GM21515 (cell line): ENCODE measurements around the gene GSG1L.

Experiments used
- ATAC-seq: cut with Tn5 transposase; IDR thresholded peaks from one replicate; pipeline ENCODE4 v1.9.1; 2021; ENCODE audit not compliant: unreplicated experiment

GSG1L gene

GRCh38 chr16:28092721-28093384, 29.3 kb upstream of the GSG1L start:
- no peak for ATAC-seq

DNA sequence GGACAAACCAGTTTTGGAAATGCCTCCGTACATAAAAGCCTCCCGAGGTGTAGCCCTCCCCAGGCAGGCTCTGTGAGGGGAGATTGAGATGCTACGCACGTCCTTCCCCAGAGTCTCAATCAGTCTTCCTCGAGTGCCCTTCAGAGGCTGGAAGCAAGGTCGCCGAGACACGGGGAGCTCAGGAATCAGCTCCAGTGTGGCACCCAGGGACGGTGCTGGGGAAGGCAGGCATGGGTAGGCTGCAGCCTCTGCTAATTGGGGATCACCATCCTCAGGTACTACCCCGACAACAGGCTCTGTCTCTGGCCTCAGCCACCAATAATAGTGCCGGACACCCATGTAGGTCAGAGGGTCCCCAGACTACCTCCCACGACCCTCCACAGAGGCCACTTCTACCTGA, 28.1 kb upstream of the GSG1L start:
- ATAC-seq = no peak

DNA sequence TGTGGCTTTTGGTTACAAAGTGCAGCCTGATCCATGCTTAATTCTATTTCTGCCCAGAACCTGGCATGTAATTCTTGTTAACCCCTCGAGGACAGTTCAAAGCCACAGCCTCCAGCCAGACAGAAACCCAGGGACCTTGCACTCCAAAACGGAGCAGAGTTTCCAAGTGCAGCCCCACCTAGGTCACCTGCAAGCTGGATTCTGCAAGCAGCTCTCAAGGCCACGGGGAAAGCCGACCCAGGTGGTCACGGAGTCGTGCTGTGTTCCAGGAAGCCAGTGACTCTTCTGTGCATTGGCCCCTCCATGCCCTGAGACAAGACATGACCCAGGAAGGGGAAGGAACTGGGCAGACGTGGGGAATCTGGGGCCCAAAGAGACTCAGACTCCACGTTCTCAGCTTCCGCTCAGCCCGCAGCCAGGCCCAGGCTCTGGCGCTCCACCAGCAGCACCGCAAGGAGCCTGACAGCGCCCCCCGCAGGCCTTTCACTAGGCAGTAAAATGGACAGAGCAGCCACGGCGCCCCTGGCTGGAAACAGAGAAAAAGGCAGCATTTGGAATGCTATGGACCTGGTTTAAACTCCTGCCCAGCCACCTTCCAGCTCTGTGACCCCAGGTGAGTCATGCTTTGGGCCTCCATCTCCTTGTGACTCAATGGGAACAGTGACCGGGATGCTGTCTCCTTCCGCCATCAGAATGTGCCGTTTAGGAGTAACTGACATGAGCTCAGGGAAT, 27.3 kb upstream of the GSG1L start:
- ATAC-seq = no peak

- ATAC-seq = no peak
These were observed 26.5 kb upstream of the GSG1L start for GRCh38 chr16:28089992-28090365.

DNA sequence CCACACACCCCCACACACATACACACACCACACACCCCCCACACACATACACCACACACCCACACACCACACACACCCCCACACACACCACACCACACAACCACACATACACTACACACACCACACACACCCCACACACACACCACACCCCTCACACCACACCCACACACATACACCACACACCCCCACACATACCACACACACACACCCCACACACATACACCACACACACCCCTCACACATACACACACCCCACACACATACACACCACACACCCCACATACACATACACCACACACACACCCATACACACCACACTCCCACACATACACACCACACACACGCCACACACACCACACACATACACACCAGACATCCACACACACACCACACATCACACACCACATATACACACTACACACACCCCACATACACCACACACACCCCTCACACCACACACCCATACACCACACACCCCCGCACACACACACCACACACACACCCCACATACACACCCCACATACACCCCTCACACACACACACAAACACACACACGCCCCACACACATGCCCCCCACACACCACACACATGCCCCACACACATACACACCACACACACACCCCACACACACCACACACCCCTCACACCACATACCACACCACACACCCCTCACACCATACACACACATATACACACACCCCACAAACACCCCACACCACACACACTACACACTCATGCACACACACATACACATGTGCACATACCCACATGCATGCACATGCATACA, 25.9 kb upstream of the GSG1L start:
- ATAC-seq = no peak

- no peak for ATAC-seq
These were observed 24.3 kb upstream of the GSG1L start for GRCh38 chr16:28087675-28088300.

DNA sequence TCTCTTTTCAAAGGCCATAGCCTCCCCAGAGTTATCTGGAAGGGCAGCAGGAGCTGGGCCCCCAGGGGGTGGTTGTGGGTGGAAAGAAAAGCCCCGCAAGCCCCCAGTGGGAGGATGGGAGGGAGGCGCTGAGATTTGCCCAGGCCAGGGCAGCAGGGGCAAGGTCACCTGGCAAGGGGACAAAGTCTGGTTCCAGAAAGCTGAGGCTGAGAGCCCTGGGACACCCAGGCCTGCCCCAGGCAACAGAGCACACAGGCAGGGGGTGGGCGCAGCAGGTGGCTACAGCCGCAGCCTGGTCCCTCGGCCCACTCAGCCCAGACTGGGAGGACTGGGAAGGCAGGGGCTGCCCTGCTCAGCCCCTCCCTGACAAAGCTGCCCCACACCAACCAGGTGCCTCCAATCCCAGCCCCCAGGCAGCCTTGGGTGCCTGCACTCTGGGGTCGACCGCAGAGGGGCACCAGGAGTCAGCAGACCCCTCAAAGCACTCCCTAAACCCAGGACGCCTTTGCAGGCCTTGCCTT, 23.7 kb upstream of the GSG1L start:
- ATAC-seq = no peak

GRCh38 chr16:28086186-28087139, 22.9 kb upstream of the GSG1L start:
- ATAC-seq = no peak

DNA sequence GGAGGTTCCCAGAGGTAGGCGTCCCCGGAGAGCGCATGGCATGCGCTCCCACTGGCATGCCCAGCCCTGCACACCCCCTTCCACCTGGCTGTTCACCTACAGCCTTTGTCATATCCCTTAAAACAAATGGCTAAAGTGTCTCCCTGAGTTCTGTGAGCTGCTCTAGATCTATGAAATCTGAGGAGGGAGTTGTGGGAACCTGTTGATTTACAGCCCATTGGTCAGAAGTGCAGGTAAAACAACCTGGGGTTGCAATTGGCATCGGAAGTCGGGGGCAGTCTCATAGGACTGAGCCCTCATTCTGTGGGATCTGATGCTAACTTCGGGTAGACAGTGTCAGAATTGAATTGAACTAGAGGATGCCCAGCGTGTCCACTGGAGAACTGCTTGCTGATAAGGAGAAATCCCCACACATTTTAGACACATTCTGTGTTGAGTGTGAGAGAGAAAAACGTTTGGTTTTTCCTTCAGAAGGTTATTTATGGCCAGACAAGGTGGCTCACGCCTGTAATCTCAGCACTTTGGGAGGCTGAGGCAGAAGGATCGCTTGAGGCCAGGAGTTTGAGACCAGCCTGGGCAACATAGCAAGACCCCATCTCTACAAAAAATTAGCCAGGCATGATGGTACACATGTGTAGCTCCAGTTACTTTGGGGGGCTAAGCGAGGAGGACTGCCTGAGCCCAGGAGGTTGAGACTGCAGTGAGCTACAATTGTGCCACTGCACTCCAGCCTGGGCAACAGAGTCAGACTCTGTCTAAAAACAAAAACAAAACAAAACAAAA, 22.1 kb upstream of the GSG1L start:
- no peak for ATAC-seq

DNA sequence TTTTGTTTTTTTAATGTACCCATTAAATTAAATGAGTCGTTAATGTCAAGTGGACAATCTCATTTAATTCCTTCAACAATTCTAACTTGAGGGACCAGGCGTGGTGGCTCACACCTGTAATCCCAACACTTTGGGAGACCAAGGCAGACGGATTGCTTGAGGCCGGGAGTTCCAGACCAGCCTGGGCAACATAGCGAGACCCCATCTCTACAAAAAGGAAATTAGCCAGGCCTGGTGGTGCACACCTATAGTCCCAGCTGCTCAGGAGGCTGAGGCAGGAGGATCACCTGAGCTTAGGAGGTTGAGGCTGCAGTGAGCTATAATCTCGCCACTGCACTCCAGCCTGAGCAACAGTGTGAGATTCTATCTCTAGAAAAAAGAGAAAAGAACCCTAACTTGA, 20.7 kb upstream of the GSG1L start:
- ATAC-seq = no peak

- ATAC-seq = no peak
These were observed 19.1 kb upstream of the GSG1L start for GRCh38 chr16:28082624-28083023.

- no peak for ATAC-seq
These were observed 18.0 kb upstream of the GSG1L start for GRCh38 chr16:28081391-28081968.

GRCh38 chr16:28078261-28078660, 14.7 kb upstream of the GSG1L start:
- no peak for ATAC-seq

DNA sequence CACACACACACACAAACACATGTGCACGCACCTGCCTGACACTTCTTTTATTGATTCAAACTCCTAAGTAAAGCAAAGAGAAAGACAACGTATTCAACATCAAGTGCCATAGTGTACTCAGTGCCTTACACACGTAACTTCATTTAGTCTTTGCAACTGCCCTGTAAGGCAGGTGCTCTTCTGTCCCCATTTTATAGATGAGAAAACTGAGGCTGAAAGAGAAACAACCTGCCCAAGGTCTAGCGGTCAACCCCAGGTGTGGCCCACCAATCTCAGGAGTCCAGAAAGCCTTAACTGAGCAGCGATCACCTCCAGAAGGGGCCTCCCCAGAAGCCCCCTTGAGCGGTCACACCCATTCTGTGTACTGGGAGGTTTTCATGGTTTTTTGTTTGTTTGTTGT, 10.3 kb upstream of the GSG1L start:
- ATAC-seq = no peak

GRCh38 chr16:28072087-28072486, 8.6 kb upstream of the GSG1L start:
- no peak for ATAC-seq

- no peak for ATAC-seq
These were observed 6.7 kb upstream of the GSG1L start for GRCh38 chr16:28069971-28070794.

- no peak for ATAC-seq
These were observed 5.5 kb upstream of the GSG1L start for GRCh38 chr16:28068976-28069375.
